TTC549 (cell line): ENCODE data around the gene MROH8.
"Not testable (repeated sequence)": the region's sequence is repeated elsewhere in the genome, so short reads cannot be mapped to it uniquely, and the experiment has no call there.

ENCODE experiments used
- FAIRE-seq: peaks from 2 replicates; lab custom pipeline; 2012; peaks lifted over from hg19 to GRCh38; lab: Jason Lieb, UNC

Gene MROH8

DNA sequence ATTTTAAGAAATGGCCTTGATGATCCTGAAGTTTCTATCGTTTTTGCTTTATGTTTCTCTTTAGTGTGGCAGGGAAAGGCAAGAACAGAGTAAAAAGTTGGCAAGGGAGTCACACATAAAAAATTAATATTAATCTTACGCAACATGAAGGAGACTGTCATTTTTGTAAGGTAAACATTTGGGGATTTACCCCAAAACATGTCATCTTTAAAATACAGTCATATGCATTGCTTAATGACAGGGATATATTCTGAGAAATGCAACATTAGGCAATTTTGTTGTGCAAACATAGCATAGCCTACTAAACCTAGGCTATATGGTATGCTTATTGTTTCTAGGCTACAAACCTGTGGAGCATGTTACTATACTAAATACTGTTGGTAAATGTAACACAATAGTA is 88.9 kb downstream of the MROH8 start:
- no peak for FAIRE-seq

- FAIRE-seq, result no peak
These were observed 97.5 kb downstream of the MROH8 start for GRCh38 chr20:37081717-37082289.

DNA sequence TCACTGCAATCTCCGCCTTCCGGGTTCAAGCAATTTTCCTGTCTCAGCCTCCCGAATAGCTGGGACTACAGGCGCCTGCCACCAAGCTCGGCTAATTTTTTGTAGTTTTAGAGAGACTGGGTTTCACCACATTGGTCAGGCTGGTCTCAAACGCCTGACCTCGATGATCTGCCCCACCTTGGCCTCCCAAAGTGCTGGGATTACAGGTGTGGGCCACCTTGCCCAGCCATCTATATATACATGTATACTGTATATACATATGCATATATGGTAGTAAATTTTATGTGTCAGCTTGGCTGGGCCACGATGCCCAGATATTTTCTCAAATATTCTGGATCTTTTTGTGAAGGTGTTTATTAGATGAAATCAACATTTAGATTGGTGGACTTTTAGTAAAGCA is 102.3 kb downstream of the MROH8 start:
- FAIRE-seq, result no peak

DNA sequence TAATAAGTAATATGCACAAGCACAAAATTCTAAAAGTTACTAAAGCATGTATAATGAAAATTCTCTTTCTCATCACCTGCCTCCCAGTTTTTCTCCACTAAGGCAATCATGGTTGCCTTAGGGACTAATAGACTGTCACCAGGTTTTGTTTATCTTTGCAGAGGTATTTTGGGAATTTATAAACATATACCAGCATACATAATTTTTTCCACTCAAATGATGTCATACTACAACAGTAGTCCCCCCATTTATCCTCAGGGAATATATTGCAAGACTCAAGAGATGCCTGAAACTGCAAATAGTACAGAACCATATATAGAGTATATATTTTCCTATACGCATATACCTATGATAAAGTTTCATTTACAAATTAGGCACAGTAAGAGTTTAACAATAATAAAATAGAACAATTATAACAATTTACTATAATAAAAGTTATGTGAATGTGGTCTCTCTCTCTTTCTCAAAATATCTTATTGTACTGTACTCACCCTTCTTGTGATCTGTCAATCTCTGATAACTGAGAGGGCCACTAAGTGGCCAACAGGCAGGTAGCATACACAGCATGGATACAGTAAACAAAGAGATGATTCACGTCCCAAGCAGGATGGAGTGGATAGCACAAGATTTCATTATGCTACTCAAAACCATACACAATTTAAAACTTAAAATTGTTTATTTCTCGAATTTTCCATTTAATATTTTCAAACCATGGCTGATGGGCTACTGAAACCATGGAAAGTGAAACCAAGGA is 103.2 kb downstream of the MROH8 start:
- FAIRE-seq, result no peak

- FAIRE-seq, result no peak
These were observed 106.8 kb downstream of the MROH8 start for GRCh38 chr20:37072293-37073196.

- FAIRE-seq, result no peak
These were observed 107.9 kb downstream of the MROH8 start for GRCh38 chr20:37071481-37071911.

GRCh38 chr20:37069563-37069962 is 109.8 kb downstream of the MROH8 start:
- FAIRE-seq, result not testable (repeated sequence)

DNA sequence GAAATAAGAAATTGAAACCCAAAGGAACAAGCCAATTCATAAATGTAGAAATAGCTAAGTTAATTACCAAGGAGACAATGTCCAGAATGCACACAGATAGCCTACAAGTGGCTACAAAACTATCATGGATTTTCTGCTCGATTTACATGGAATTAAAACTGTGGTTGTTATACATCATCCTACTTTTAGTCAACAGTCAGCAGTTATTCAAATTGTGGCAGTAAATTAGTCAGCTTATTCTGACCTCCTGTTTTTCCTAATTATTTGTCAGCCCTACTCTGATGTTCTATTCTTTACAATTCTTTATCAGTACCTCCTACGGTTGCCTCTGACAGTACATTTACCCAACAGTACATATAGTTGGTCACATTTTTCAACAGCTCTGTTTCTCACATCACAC is 113.2 kb downstream of the MROH8 start:
- no peak for FAIRE-seq

GRCh38 chr20:37055276-37055675 is 124.1 kb downstream of the MROH8 start:
- no peak for FAIRE-seq

DNA sequence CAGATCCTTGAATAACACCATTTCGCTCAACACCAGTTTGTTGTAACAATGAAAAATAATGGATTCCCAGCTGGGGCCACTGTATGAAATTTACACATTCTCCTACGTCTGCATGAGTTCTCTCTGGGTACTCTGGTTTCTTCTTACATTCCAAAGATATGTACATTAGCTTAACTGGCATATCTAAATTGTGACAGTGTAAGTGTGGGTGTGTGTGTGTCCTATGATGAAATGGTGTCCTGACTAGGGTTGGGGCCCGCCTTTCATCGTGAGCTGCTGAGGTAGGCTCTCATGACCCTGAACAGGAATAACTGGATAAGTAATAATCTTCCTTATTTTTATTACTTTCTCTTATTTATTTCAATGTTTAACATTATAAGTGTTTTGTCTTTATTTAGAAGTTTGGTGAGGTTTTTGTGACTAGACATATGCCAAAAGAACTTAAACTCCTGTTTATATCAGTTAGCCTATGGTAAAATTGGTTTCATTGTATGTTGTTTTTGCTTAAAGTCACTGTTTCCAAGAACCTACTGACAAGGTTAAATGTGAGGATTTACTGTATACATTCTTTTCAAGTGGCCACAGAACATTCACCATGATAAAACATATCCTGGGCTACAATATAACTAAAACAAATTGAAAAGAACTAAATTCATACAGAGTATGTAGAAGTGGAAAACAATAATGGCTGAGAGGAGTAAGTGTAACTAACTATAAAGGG is 126.0 kb downstream of the MROH8 start:
- no peak for FAIRE-seq
